ENCODE measurements around the gene RETNLB. TPM values are rescaled to one million over a fixed set of nuclear protein-coding genes. Genes with fewer than 3 reads are reported as not detected.

RETNLB gene
- polyA plus RNA-seq, 3 donors: not detected

- no peaks in the 10 kb centered on the region for H3K4me1 Mint-ChIP-seq
- H3K27ac Mint-ChIP-seq: no peak overlapping the region
- intact Hi-C loops (cut with micrococcal nuclease): no loop called here
- no peak overlapping the region for H3K4me3 ChIP-seq (replicated peaks in 1 of 3; ENCODE audit: low read depth in 2 of 3, low read length in 3 of 3)
- H2AFZ ChIP-seq (ENCODE audit: insufficient read depth, low read depth, low read length, poor library complexity, severe bottlenecking): no peak overlapping the region
- DNase-seq: no peak
- no peaks in the 10 kb centered on the region for H4K20me1 ChIP-seq (ENCODE audit: insufficient read depth, low read length)
- H3K36me3 Mint-ChIP-seq: no peaks in the 10 kb centered on the region
- no peaks in the 10 kb centered on the region for H3K79me2 ChIP-seq (ENCODE audit: insufficient read depth, low read length)
- H3K27me3 Mint-ChIP-seq (ENCODE audit: low read depth in 3 of 3): peaks cover 0 to 7% (median 1%) of the 10 kb centered on the region in 3 donors
- peaks cover 0 to 3% (median 0%) of the 10 kb centered on the region in 7 donors for H3K9me3 Mint-ChIP-seq
- no peak overlapping the region for H3K4me2 ChIP-seq (replicated peaks; ENCODE audit: extremely low read depth, low read length, poor library complexity, severe bottlenecking)
- no peak overlapping the region for H3K9ac ChIP-seq (ENCODE audit: insufficient read depth, low read length, poor library complexity, severe bottlenecking)
- no peaks in the 10 kb centered on the region for H3K4me1 ChIP-seq (ENCODE audit: control insufficient read depth in 1 of 2, insufficient read depth in 2 of 2, low read length in 2 of 2)
- WGBS (ENCODE audit: insufficient coverage): 80% methylated on average over 1 of the region's 5 CpGs
- H3K36me3 ChIP-seq (replicated peaks in 1 of 2; ENCODE audit: control insufficient read depth in 1 of 2, insufficient read depth in 2 of 2, low read length in 2 of 2): no peaks in the 10 kb centered on the region
- H3K4me3 Mint-ChIP-seq: no peak overlapping the region
- no peaks in the 10 kb centered on the region for H3K9me3 ChIP-seq (replicated peaks in 1 of 2; ENCODE audit: control insufficient read depth in 1 of 2, insufficient read depth in 1 of 2, low read length in 2 of 2)
- no peak overlapping the region for H3K27ac ChIP-seq (ENCODE audit: low read depth in 1 of 2, low read length in 2 of 2)
- TF ChIP-seq CTCF (IDR thresholded peaks at IDR 0.05): no peak
- H3K27me3 ChIP-seq (ENCODE audit: control insufficient read depth in 2 of 2, insufficient read depth in 2 of 2, low read length in 2 of 2): no peaks in the 10 kb centered on the region
Measured at GRCh38 chr3:108713009-108713516, 44.1 kb downstream of the RETNLB start.

Small RNA genes lying within 50 kb of the gene (small RNA-seq; reads per million reads assigned to genes)
- not detected for gene AC092185.1 (ENCODE audit: insufficient read length, low read depth)

Other genes starting within 250 kb of the RETNLB start
- gene MYH15, start 246.8 kb downstream of the RETNLB start, polyA plus RNA-seq: not detected
- 1 to 10 TPM in 2 of 3 donors, under 1 TPM in 1; 0.57 to 5.0 (median 1.3) TPM for gene CIP2A, start 168.0 kb downstream of the RETNLB start, polyA plus RNA-seq
- 1 to 10 TPM in 2 of 3 donors, under 1 TPM in 1; 0.92 to 1.2 (median 1.1) TPM for gene DZIP3, start 167.7 kb downstream of the RETNLB start, polyA plus RNA-seq
- under 1 TPM; 0.04 to 0.37 (median 0.33) TPM for gene TRAT1, start 65.4 kb upstream of the RETNLB start, polyA plus RNA-seq
- gene GUCA1C, start 196.5 kb upstream of the RETNLB start, polyA plus RNA-seq: not detected

Measured in CD14-positive monocyte (primary cell).